Uterus (tissue), 2 donors: ENCODE measurements around the gene SYT2.

Experiments
- CTCF ChIP-seq, 4 experiments: fragments of 200-600 bp in 2 of 4; fragments of 450-650 bp in 2 of 4; sonication (generic) in 2 of 4; IDR thresholded peaks; one replicate each; pipeline ENCODE4 v1.5.1; 2016 to 2019; ENCODE audit warnings: antibody characterized with exemption in 4 of 4, mild to moderate bottlenecking in 2 of 4, moderate library complexity in 1 of 4
- POLR2A ChIP-seq, 2 donors: fragments of 450-650 bp; IDR thresholded peaks; one replicate each; pipeline ENCODE4 v1.6.1; 2016; ENCODE audit warnings: antibody characterized with exemption in 2 of 2, mild to moderate bottlenecking in 1 of 2, moderate library complexity in 1 of 2

- TF ChIP-seq POLR2A (IDR thresholded peaks at IDR 0.05) (no peak), CTCF (IDR thresholded peaks at IDR 0.05) (no peak)
Observed at GRCh38 chr1:202677433-202677832, 32.8 kb downstream of the SYT2 start.
